CD4-positive, alpha-beta T cell treated with Interleukin-21 for 1 hour (primary cell): ENCODE data around the gene ZNF174.

Source experiments
- DNase-seq: peaks from one replicate; pipeline ENCODE4 v3.0.0-alpha.2; 2020

ZNF174 gene

DNA sequence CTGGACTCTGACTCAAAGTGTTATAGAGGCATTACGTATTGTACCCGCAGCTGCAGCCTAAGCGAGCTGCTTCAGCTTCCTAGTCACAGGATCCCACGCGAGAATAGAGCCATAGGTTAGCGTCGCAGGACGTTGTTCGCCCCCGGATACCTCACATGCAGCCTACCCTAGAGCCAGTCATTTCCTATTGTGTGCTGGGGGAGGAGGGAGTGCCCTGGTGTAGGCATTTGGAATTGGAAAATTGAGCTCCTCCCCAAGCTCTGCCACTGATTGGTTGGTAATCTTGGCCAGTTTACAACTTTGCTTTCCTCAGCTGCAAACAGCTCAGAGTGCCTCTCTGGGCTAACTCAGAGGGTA, 43.0 kb downstream of the ZNF174 start:
- DNase-seq, result peak; percentile 38

GRCh38 chr16:3454093-3454492, 53.1 kb downstream of the ZNF174 start:
- no peak for DNase-seq

- no peak for DNase-seq
Measured at GRCh38 chr16:3454631-3455147, 53.7 kb downstream of the ZNF174 start.

DNA sequence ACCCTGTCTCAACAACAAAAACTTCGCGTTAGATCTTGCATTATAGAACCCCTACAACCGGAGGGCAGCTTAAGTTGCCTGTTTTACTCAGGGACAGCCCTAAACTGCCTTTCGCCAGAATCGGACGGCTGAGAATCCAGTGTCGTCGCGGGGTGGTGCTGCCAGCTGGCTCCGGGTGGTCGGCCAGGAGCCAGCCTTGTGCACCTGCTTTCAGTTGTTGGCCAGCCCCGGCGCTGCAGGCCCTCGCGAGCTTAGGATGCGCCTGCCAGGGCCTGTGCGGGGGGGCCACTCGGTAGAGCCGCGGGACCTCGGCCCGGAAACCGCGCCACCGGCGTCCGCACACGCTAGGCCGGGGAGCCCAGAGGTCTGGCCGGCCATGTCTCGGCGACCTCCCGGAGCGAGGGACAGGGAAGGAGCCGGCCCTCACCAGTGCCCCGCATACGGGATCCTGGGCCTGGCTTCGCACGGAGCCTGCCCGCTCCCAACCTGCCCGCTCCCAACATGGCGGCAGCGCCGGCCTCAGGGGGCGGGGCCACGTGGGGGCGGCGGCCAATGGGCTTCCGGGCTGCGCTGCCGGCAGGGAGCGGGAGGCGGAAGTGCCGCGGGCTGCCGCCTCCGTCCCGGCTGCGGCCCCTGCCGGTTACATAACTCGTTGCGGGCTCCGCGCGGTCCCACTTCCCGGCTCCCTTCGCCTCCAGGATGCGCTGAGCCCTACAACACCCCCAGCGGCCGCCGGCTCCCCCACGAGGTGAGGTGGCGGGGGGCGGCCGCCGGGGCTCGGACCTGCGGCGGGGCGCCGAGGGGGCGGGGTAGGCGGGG, 56.6 kb downstream of the ZNF174 start:
- DNase-seq, result peak; percentile 91

GRCh38 chr16:3458278-3458851, 57.4 kb downstream of the ZNF174 start:
- DNase-seq, result no peak

GRCh38 chr16:3458852-3459361, 57.9 kb downstream of the ZNF174 start:
- DNase-seq, result peak; percentile 35
